ENCODE results near the gene FAT1.

- TF ChIP-seq CTCF (tag by site-specific recombination; IDR thresholded peaks at IDR 0.05) = no peak
- no peak for TF ChIP-seq KLF8 (tag by site-specific recombination; IDR thresholded peaks at IDR 0.05)
- no peak for TF ChIP-seq ZNF114 (tag by site-specific recombination; IDR thresholded peaks at IDR 0.05)
- no peak for TF ChIP-seq ZNF23 (tag by site-specific recombination; IDR thresholded peaks at IDR 0.05; ENCODE audit: borderline replicate concordance)
- TF ChIP-seq YY1 (tag by site-specific recombination; IDR thresholded peaks at IDR 0.05) = no peak
- TF ChIP-seq ZNF670 (tag by site-specific recombination; IDR thresholded peaks at IDR 0.05; ENCODE audit: low read depth) = no peak
- no peak for TF ChIP-seq ZNF433 (tag by site-specific recombination; IDR thresholded peaks at IDR 0.05; ENCODE audit: low read depth)
These were observed 80.0 kb downstream of the FAT1 start for GRCh38 chr4:186643501-186644310.
